CD14-positive monocyte (primary cell): Measurements from ENCODE around the gene SMIM33. TPM values are rescaled to one million over a fixed set of nuclear protein-coding genes. Genes with fewer than 3 reads are reported as not detected.

Experiments
- DNase-seq, 3 donors: peaks; one replicate each; pipeline ENCODE4 v3.0.0-alpha.2; 2011 to 2022
- H2AFZ ChIP-seq: 2 replicates; pipeline ENCODE4 v1.6.0; 2012; ENCODE audit warnings: mild to moderate bottlenecking, low read depth, low read length, inconsistent platforms; ENCODE audit not compliant: insufficient read depth, poor library complexity, severe bottlenecking
- H3K27ac ChIP-seq, 2 donors: 1 replicate in 1 of 2; 2 replicates in 1 of 2; pipeline ENCODE4 v1.5.1; 2012 to 2013; ENCODE audit warnings: low read length in 2 of 2, control low read depth in 1 of 2, inconsistent platforms in 1 of 2, low read depth in 1 of 2, mild to moderate bottlenecking in 1 of 2
- H3K27me3 ChIP-seq, 2 donors: one replicate each; pipeline versions ENCODE4 v1.6.0 to v1.6.1; 2011 to 2013; ENCODE audit warnings: low read length in 2 of 2; ENCODE audit not compliant: control insufficient read depth in 2 of 2, insufficient read depth in 2 of 2
- H3K36me3 ChIP-seq, 2 donors: replicated peaks in 1 of 2; 1 replicate in 1 of 2; 2 replicates in 1 of 2; pipeline versions ENCODE4 v1.5.1 to v1.6.1; 2012 to 2013; ENCODE audit warnings: low read length in 2 of 2, control low read depth in 1 of 2, inconsistent platforms in 1 of 2, mild to moderate bottlenecking in 1 of 2; ENCODE audit not compliant: insufficient read depth in 2 of 2, control insufficient read depth in 1 of 2
- H3K4me1 ChIP-seq, 2 donors: 1 replicate in 1 of 2; 2 replicates in 1 of 2; pipeline versions ENCODE4 v1.5.1 to v1.6.1; 2012 to 2013; ENCODE audit warnings: low read length in 2 of 2, control low read depth in 1 of 2, inconsistent platforms in 1 of 2, mild to moderate bottlenecking in 1 of 2, moderate library complexity in 1 of 2; ENCODE audit not compliant: insufficient read depth in 2 of 2, control insufficient read depth in 1 of 2
- H3K4me2 ChIP-seq: replicated peaks from 2 replicates; pipeline ENCODE3; 2012; ENCODE audit warnings: low read length, moderate library complexity, mild to moderate bottlenecking; ENCODE audit not compliant: poor library complexity, severe bottlenecking; ENCODE audit errors: extremely low read depth
- H3K4me3 ChIP-seq, 3 experiments: fragments of 200-600 bp in 1 of 3; sonication (generic) in 1 of 3; replicated peaks in 1 of 3; 1 replicate in 2 of 3; 2 replicates in 1 of 3; pipeline ENCODE4 v1.5.1; 2011 to 2013; ENCODE audit warnings: low read length in 3 of 3, mild to moderate bottlenecking in 3 of 3, control low read depth in 2 of 3, low read depth in 2 of 3, inconsistent platforms in 1 of 3, moderate library complexity in 1 of 3
- H3K79me2 ChIP-seq: 2 replicates; pipeline ENCODE4 v1.6.0; 2012; ENCODE audit warnings: mild to moderate bottlenecking, control low read depth, inconsistent platforms, low read length, moderate library complexity; ENCODE audit not compliant: insufficient read depth
- H3K9ac ChIP-seq: 2 replicates; pipeline ENCODE4 v1.6.0; 2017; ENCODE audit warnings: low read length, mild to moderate bottlenecking; ENCODE audit not compliant: insufficient read depth, poor library complexity, severe bottlenecking
- H3K9me3 ChIP-seq, 2 donors: replicated peaks in 1 of 2; 1 replicate in 1 of 2; 2 replicates in 1 of 2; pipeline versions ENCODE4 v1.5.1 to v1.6.1; 2012 to 2013; ENCODE audit warnings: low read length in 2 of 2, control low read depth in 1 of 2; ENCODE audit not compliant: control insufficient read depth in 1 of 2, insufficient read depth in 1 of 2
- H4K20me1 ChIP-seq: 2 replicates; pipeline ENCODE4 v1.6.0; 2012; ENCODE audit warnings: mild to moderate bottlenecking, low read length, control low read depth, moderate library complexity; ENCODE audit not compliant: insufficient read depth
- H3K27ac Mint-ChIP-seq, 7 donors: one replicate each; pipeline ENCODE4 v1.8.0; 2020; ENCODE audit warnings: mild to moderate bottlenecking in 7 of 7, mixed read lengths in 7 of 7, moderate library complexity in 6 of 7, inconsistent platforms in 2 of 7
- H3K27me3 Mint-ChIP-seq, 3 donors: one replicate each; pipeline ENCODE4 v1.8.0; 2021 to 2022; ENCODE audit warnings: low read depth in 3 of 3, mild to moderate bottlenecking in 3 of 3, mixed read lengths in 3 of 3, moderate library complexity in 3 of 3, inconsistent platforms in 1 of 3
- H3K36me3 Mint-ChIP-seq, 2 donors: one replicate each; pipeline ENCODE4 v1.8.0; 2020; ENCODE audit warnings: mixed read lengths in 2 of 2, inconsistent platforms in 1 of 2, mild to moderate bottlenecking in 1 of 2
- H3K4me1 Mint-ChIP-seq: one replicate; pipeline ENCODE4 v1.8.0; 2020; ENCODE audit warnings: mild to moderate bottlenecking, mixed read lengths
- H3K4me3 Mint-ChIP-seq, 2 donors: one replicate each; pipeline ENCODE4 v1.8.0; 2020; ENCODE audit warnings: mild to moderate bottlenecking in 2 of 2, mixed read lengths in 2 of 2, moderate library complexity in 1 of 2
- H3K9me3 Mint-ChIP-seq, 7 donors: one replicate each; pipeline ENCODE4 v1.8.0; 2020 to 2022; ENCODE audit warnings: mixed read lengths in 7 of 7, mild to moderate bottlenecking in 6 of 7, moderate library complexity in 6 of 7, inconsistent platforms in 2 of 7
- WGBS: methylation state at CpG from one replicate; pipeline ENCODE4 v1.1.5; 2013; ENCODE audit warnings: missing lambda C conversion rate; ENCODE audit not compliant: insufficient coverage; 5-methylcytosine and 5-hydroxymethylcytosine counted together
- intact Hi-C, 2 donors: fragments of 100-400 bp; cut with micrococcal nuclease; formaldehyde crosslinking; loops; one replicate each; pipeline versions ENCODE4 v1.15.0 to v1.15.1; 2023
- polyA plus RNA-seq, 3 donors: library from polyadenylated mRNA; depleted of rRNA in 1 of 3; unstranded in 2 of 3; stranded (reverse) in 1 of 3; fragments of 300-500 nt in 2 of 3; fragments of >200 nt in 1 of 3; fragmentation: Illumina TruSeq in 2 of 3; gene quantifications; 1 replicate in 2 of 3; 2 replicates in 1 of 3; pipeline ENCODE4 v1.2.3, GENCODE V29; 2012 to 2021
- TF ChIP-seq, protein P1 (sequence below): fragments of 200-600 bp; IDR thresholded peaks from one replicate; pipeline ENCODE4 v1.8.0; 2022; ENCODE audit warnings: antibody characterized with exemption, mild to moderate bottlenecking

Gene SMIM33
- polyA plus RNA-seq, 3 donors = not detected

DNA sequence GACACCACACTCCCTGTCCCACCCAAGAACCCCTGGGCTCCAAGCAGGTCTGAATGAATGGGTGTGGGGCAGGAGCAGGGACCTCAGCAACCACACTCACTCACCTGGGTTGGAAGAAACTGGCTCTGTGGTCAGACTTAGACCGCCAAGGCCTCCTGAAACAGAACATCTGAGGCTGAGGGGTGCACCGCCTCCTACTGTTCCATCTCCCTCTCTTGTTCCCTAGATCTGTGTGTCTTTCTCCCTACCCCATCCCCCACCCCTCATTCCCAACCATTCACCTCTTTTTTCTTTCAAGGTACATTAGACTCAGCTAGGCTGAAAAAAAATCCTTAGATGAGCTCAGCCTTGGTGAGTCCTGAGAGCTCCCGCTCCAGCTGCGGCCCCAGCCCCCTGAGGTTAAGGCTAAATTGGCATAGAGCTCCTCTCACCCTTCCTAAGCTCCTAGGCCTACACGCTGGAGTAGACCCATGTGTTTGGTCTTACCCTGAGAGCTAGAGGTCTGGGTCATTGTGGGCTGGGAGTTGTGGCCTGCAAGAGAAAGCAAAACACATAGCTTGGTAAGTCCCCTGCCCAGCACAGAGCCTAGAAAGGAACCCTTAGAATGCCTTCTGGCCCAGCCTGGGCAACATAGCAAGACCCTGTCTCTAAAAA is 13.0 kb upstream of the SMIM33 start:
- Mint-ChIP-seq H3K27me3 (peaks cover 0 to 2% (median 1%) of the 10 kb centered on the region in 3 donors), H3K4me3 (no peak overlapping the region), H3K27ac (no peak overlapping the region), H3K9me3 (no peaks in the 10 kb centered on the region), H3K36me3 (no peaks in the 10 kb centered on the region), H3K4me1 (peaks cover 15% of the 10 kb centered on the region)
- Histone ChIP-seq H3K36me3 (no peaks in the 10 kb centered on the region), H3K27ac (no peak overlapping the region), H3K4me1 (peaks cover 3 to 7% of the 10 kb centered on the region in 2 donors), H3K27me3 (no peaks in the 10 kb centered on the region), H2AFZ (no peak overlapping the region), H3K9ac (no peak overlapping the region), H3K4me2 (no peak overlapping the region), H3K4me3 (no peak overlapping the region), H3K79me2 (no peaks in the 10 kb centered on the region), H3K9me3 (no peaks in the 10 kb centered on the region), H4K20me1 (no peaks in the 10 kb centered on the region)
- DNase-seq = no peak
- WGBS = 100% methylated on average over 3 of the region's 5 CpGs
- TF ChIP-seq, protein P1, sequence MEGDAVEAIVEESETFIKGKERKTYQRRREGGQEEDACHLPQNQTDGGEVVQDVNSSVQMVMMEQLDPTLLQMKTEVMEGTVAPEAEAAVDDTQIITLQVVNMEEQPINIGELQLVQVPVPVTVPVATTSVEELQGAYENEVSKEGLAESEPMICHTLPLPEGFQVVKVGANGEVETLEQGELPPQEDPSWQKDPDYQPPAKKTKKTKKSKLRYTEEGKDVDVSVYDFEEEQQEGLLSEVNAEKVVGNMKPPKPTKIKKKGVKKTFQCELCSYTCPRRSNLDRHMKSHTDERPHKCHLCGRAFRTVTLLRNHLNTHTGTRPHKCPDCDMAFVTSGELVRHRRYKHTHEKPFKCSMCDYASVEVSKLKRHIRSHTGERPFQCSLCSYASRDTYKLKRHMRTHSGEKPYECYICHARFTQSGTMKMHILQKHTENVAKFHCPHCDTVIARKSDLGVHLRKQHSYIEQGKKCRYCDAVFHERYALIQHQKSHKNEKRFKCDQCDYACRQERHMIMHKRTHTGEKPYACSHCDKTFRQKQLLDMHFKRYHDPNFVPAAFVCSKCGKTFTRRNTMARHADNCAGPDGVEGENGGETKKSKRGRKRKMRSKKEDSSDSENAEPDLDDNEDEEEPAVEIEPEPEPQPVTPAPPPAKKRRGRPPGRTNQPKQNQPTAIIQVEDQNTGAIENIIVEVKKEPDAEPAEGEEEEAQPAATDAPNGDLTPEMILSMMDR = no peak
- intact Hi-C loops = no loop called here

GRCh38 chr5:139458580-139459407 is 12.0 kb upstream of the SMIM33 start:
- H3K27me3 ChIP-seq = no peaks in the 10 kb centered on the region
- intact Hi-C loops = no loop called here
- no peaks in the 10 kb centered on the region for H4K20me1 ChIP-seq
- peaks cover 3 to 7% of the 10 kb centered on the region in 2 donors for H3K4me1 ChIP-seq
- no peaks in the 10 kb centered on the region for H3K36me3 ChIP-seq
- no peaks in the 10 kb centered on the region for H3K79me2 ChIP-seq
- H3K36me3 Mint-ChIP-seq = no peaks in the 10 kb centered on the region
- peak; percentile 53 to 56 (median 55) for DNase-seq
- H2AFZ ChIP-seq = no peak overlapping the region
- H3K4me3 ChIP-seq = no peak overlapping the region
- H3K27me3 Mint-ChIP-seq = peaks cover 0 to 4% (median 3%) of the 10 kb centered on the region in 3 donors
- peaks cover 15% of the 10 kb centered on the region for H3K4me1 Mint-ChIP-seq
- no peaks in the 10 kb centered on the region for H3K9me3 ChIP-seq
- peak overlapping the region in 1 of 7 donors; percentile 63 for H3K27ac Mint-ChIP-seq
- no peak overlapping the region for H3K4me2 ChIP-seq
- H3K9me3 Mint-ChIP-seq = no peaks in the 10 kb centered on the region
- H3K27ac ChIP-seq = no peak overlapping the region
- no peak overlapping the region for H3K4me3 Mint-ChIP-seq
- H3K9ac ChIP-seq = no peak overlapping the region
- TF ChIP-seq, protein P1 = no peak
- 66% methylated on average over 5 of the region's 8 CpGs for WGBS
